ENCODE data around the gene TSPO. TPM values are rescaled to one million over a fixed set of nuclear protein-coding genes. Genes with fewer than 3 reads are reported as not detected.
"Not testable (repeated sequence)": the region's sequence is repeated elsewhere in the genome, so short reads cannot be mapped to it uniquely, and the experiment has no call there.

TSPO gene
- total RNA-seq, 2 donors from 2014 or later = 238 to 472 TPM

DNA sequence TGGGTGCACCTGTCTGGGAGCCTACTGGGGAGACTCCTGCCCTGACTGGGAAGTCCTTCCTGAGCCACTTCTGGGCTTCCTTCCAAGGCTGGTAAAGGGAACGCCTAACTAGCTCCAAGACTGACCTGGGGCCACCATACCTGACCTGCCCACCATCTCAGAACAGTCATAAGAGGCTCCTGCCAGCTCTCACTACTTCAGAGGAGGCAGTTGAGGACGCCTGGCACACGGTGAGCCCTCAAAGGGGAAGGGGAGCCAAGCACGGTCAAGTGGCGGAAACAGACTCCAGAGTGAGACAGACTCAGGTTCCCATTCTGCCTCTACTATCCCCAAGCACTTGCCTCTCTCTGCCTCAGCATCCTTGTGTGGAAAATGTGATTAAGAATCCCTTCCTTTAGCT, 15.8 kb upstream of the TSPO start:
- no peak for ATAC-seq (ENCODE audit: insufficient number of reproducible peaks, low FRiP score, low read depth)
- H3K4me3 ChIP-seq = no peak overlapping the region
- DNase-seq (ENCODE audit: low spot score) = no peak
- TF ChIP-seq, protein P1, sequence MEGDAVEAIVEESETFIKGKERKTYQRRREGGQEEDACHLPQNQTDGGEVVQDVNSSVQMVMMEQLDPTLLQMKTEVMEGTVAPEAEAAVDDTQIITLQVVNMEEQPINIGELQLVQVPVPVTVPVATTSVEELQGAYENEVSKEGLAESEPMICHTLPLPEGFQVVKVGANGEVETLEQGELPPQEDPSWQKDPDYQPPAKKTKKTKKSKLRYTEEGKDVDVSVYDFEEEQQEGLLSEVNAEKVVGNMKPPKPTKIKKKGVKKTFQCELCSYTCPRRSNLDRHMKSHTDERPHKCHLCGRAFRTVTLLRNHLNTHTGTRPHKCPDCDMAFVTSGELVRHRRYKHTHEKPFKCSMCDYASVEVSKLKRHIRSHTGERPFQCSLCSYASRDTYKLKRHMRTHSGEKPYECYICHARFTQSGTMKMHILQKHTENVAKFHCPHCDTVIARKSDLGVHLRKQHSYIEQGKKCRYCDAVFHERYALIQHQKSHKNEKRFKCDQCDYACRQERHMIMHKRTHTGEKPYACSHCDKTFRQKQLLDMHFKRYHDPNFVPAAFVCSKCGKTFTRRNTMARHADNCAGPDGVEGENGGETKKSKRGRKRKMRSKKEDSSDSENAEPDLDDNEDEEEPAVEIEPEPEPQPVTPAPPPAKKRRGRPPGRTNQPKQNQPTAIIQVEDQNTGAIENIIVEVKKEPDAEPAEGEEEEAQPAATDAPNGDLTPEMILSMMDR (IDR thresholded peaks at IDR 0.05) = no peak
- peaks cover 12% of the 10 kb centered on the region for H3K36me3 ChIP-seq
- peaks cover 0 to 18% of the 10 kb centered on the region in 2 donors for H3K4me1 ChIP-seq (ENCODE audit: control insufficient read depth in 1 of 2, low read depth in 2 of 2)
- no peaks in the 10 kb centered on the region for H3K27me3 ChIP-seq (replicated peaks; ENCODE audit: insufficient read depth)
- no peaks in the 10 kb centered on the region for H3K9me3 ChIP-seq
- H3K27ac ChIP-seq = no peak overlapping the region

DNA sequence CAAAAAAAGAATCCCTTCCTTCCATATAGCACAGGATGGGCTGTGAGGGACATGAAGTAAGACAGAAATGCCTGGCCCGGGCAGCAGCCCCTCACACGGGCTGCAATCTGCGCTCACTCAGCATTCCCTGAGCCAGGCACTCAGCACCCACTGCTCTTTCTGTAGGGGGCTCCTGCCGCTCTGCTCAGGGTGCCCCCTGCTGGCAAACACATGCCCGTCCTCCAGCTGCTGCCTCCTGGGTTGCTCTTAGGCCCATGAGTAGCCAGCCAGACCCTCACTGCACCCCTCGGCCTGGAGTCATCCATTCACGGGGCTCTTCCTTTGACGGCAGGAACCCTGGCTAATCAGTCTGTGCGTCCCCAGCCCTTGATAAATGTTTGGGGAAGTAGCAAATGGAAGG, 15.1 kb upstream of the TSPO start:
- H3K4me1 ChIP-seq (ENCODE audit: control insufficient read depth in 1 of 2, low read depth in 2 of 2) = peaks cover 0 to 14% of the 10 kb centered on the region in 2 donors
- no peaks in the 10 kb centered on the region for H3K9me3 ChIP-seq
- DNase-seq (ENCODE audit: low spot score) (no peak), ATAC-seq (ENCODE audit: insufficient number of reproducible peaks, low FRiP score, low read depth) (no peak)
- no peaks in the 10 kb centered on the region for H3K27me3 ChIP-seq (replicated peaks; ENCODE audit: insufficient read depth)
- TF ChIP-seq, protein P1 (IDR thresholded peaks at IDR 0.05) = peak; percentile 33
- H3K4me3 ChIP-seq = no peak overlapping the region
- H3K27ac ChIP-seq = no peak overlapping the region
- H3K36me3 ChIP-seq = peaks cover 12% of the 10 kb centered on the region

DNA sequence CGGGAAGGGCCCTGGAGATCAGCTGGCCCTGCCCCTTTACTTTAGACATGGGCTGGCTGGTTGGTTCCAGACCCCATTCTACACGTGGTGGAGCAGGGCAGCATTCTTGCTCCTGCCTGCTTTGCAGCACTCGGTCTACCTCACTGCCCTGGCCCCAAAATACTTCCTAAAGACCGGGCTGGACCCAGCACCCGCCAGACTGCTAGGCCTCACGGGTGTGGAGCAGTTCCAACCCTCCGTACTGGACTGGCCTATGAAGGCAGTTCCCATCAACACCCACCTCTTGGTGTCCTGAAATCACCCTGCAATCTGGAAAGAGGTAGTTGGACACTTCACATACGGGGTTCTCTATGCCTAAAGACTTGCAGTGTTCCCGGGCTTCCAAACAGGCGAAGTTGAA, 14.6 kb upstream of the TSPO start:
- no peak overlapping the region for H3K27ac ChIP-seq
- H3K4me1 ChIP-seq (ENCODE audit: control insufficient read depth in 1 of 2, low read depth in 2 of 2) = peaks cover 0 to 14% of the 10 kb centered on the region in 2 donors
- no peaks in the 10 kb centered on the region for H3K9me3 ChIP-seq
- DNase-seq (ENCODE audit: low spot score) (no peak), ATAC-seq (ENCODE audit: insufficient number of reproducible peaks, low FRiP score, low read depth) (no peak)
- H3K4me3 ChIP-seq = no peak overlapping the region
- TF ChIP-seq, protein P1 (IDR thresholded peaks at IDR 0.05) = no peak
- H3K27me3 ChIP-seq (replicated peaks; ENCODE audit: insufficient read depth) = no peaks in the 10 kb centered on the region
- H3K36me3 ChIP-seq = peaks cover 12% of the 10 kb centered on the region

DNA sequence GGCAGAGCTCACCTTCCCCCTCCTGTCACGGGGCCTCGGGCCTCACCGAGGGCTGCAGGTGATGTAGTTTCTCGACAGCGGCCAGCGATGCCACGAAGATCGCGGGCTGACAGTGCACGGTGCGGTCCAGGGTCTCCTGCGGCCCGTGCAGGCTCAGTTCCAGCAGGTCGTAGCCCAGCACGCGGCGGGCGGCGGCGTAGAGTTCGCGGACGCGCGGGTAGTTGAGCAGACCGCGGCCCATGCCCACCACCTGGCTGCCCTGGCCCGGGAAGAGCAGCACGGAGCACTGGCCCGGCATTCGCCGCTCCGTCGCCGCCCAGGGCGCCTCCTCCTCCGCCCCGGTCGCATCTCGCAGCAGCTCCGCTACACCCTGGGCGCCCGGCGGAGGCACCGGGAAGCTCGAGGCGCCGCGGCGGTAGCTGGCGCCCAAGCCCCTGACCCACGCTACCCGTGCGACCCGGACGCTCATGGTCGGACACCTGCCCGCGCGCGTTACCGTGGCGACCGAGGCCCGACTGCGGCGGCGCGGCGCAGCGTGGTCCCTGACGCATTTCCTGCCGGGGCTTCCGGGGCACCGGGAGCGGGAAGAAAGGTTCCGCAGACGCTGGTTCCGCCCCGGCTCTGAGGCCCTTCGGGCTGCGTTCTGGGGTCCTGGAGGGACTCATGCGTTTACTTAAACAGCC, 8.3 kb upstream of the TSPO start, which contains the start of gene MCAT:
Gene MCAT, minus strand, starts transcription at position 519 of the 683 bp plus-strand sequence. Its CDS starts 50 bp downstream, at position 469.
- TF ChIP-seq, protein P1 (IDR thresholded peaks at IDR 0.05) = no peak
- Histone ChIP-seq H3K27me3 (replicated peaks; ENCODE audit: insufficient read depth) (no peaks in the 10 kb centered on the region), H3K4me3 (peak within 1 kb of the TSS; percentile 97), H3K36me3 (peaks cover 4% of the 10 kb centered on the region), H3K27ac (peak within 1 kb of the TSS; percentile 25 to 34), H3K9me3 (no peaks in the 10 kb centered on the region), H3K4me1 (ENCODE audit: control insufficient read depth in 1 of 2, low read depth in 2 of 2) (peaks cover 5 to 21% of the 10 kb centered on the region in 2 donors)
- peak; percentile 83 for ATAC-seq (ENCODE audit: insufficient number of reproducible peaks, low FRiP score, low read depth)
- peak; percentile 40 for DNase-seq (ENCODE audit: low spot score)

DNA sequence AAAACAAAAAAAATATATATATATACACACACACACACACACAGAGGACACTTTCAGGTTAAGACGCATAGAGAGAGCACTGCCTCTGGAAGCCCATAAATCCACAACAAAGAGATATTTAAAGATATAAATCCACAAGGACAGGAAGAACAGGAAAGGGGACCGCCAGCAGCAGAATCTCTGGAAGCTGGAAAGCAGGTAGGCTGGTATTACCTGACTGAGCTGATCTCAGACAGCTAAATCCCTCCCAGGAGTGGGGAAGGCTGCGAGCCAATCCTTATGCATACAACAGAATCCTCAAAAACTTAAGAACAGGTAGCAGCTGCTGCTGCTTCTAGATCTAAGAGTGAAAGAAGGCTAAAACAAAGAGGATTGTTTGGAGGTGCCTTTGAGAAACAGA, 6.4 kb upstream of the TSPO start:
- H3K27me3 ChIP-seq (replicated peaks; ENCODE audit: insufficient read depth) = no peaks in the 10 kb centered on the region
- DNase-seq (ENCODE audit: low spot score) (no peak), ATAC-seq (ENCODE audit: insufficient number of reproducible peaks, low FRiP score, low read depth) (no peak)
- TF ChIP-seq, protein P1 (IDR thresholded peaks at IDR 0.05) = no peak
- H3K27ac ChIP-seq = no peak overlapping the region
- H3K4me1 ChIP-seq (ENCODE audit: control insufficient read depth in 1 of 2, low read depth in 2 of 2) = peaks cover 5 to 21% of the 10 kb centered on the region in 2 donors
- H3K4me3 ChIP-seq = no peak overlapping the region
- H3K36me3 ChIP-seq = peaks cover 4% of the 10 kb centered on the region
- no peaks in the 10 kb centered on the region for H3K9me3 ChIP-seq

DNA sequence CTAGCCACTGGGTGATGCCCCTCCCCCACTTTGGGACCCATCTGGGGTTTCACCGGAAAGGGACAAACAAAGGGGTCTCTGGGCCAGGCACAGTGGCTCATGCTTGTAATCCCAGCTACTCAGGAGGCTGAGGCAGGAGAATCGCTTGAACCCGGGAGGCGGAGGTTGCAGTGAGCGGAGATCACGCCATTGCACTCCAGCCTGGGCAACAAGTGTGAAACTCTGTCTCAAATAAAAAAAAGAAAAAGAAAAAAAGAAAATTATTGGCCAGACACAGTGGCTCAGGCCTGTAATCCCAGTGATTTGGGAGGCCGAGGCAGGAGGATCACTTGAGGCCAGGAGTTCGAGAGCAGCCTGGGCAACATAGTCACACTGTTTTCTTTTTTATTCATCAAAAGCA, 6.0 kb upstream of the TSPO start:
- H3K36me3 ChIP-seq; H3K27me3 ChIP-seq (replicated peaks; ENCODE audit: insufficient read depth); H3K9me3 ChIP-seq; H3K27ac ChIP-seq; ATAC-seq (ENCODE audit: insufficient number of reproducible peaks, low FRiP score, low read depth); H3K4me3 ChIP-seq; DNase-seq (ENCODE audit: low spot score): not testable (repeated sequence)
- H3K4me1 ChIP-seq (ENCODE audit: control insufficient read depth in 1 of 2, low read depth in 2 of 2) = peaks cover 5 to 23% of the 10 kb centered on the region in 2 donors

DNA sequence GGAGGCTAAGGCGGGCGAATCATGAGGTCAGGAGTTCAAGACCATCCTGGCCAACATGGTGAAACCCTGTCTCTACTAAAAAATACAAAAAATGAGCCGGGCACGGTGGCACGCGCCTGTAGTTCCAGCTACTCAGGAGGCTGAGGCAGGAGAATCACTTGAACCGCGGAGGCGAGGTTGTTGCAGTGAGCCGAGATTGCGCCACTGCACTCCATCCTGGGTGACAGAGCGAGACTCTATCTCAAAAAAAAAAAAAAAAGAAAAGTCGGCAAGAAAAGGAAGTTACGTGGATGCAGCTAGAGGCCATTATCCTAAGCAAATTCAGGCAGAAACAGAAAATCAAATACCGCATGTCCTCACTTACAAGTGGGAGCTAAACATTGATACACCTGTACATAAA, 5.0 kb upstream of the TSPO start:
- H3K27ac ChIP-seq; H3K4me3 ChIP-seq; DNase-seq (ENCODE audit: low spot score); ATAC-seq (ENCODE audit: insufficient number of reproducible peaks, low FRiP score, low read depth); H3K9me3 ChIP-seq; H3K36me3 ChIP-seq; H3K27me3 ChIP-seq (replicated peaks; ENCODE audit: insufficient read depth): not testable (repeated sequence)
- H3K4me1 ChIP-seq (ENCODE audit: control insufficient read depth in 1 of 2, low read depth in 2 of 2) = peaks cover 8 to 30% of the 10 kb centered on the region in 2 donors
